ENCODE measurements around the gene FAM98B.

Gene FAM98B

GRCh38 chr15:38504680-38505467, 50.9 kb downstream of the FAM98B start:
- no peak for FAIRE-seq
- DNase-seq (ENCODE audit: insufficient read length, low spot score) = no peak

DNA sequence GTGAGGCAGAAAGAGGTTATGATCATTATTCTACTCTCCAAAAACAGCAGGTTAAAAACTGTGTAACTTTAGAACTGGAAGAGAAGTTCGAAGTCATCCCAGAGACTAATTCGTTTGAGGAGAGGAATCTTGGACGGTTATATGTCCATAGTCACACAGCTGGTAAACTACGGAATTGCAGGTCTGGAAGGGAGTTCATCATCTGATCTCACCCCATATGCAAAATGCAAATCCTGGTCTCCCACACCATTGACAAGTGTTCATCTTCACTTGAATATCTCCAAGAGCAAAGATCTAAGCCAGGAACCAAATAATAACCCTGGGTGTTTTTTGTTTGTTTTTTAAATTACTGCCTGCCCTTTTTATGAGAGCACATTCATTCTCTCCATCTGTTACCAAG, 53.1 kb downstream of the FAM98B start:
- DNase-seq (ENCODE audit: insufficient read length, low spot score) (no peak), FAIRE-seq (no peak)

GRCh38 chr15:38507570-38507969, 53.6 kb downstream of the FAM98B start:
- no peak for DNase-seq (ENCODE audit: insufficient read length, low spot score)
- FAIRE-seq = no peak

DNA sequence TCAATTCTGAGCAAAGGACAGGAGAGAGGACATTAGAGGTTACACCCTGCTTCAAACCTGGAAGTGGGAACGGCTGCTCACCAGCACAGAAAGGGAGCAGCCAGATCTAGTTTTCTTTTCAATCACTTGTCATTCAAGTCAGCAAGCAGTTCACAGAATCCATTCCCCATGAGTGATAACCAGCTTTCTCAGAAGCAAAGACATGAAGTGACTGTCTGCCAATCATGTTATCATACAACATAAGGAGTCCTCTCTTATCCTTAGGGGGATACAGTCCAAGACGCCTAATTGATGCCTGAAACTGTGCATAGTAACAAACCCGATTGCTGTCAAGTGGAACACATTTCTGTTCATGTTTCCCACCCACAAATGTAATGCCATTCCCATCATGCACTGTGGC, 54.7 kb downstream of the FAM98B start:
- FAIRE-seq = no peak
- DNase-seq (ENCODE audit: insufficient read length, low spot score) = no peak

DNA sequence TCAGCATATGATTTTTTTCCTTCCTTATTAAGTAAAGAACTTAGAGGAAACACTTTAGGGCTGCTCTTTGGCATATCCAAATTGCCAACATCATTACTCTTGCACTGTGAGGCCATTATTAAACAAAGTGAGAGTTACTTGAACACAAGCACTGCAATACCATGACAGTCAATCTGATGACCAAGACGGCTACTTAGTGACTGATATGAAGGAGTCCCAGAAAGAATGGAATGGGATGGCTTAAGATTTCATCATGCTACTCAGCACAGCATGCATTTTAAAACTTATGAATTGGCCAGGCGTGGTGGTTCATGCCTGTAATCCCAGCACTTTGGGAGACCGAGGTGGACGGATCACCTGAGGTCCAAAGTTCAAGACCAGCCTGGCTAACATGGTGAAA, 55.2 kb downstream of the FAM98B start:
- FAIRE-seq = no peak
- no peak for DNase-seq (ENCODE audit: insufficient read length, low spot score)

DNA sequence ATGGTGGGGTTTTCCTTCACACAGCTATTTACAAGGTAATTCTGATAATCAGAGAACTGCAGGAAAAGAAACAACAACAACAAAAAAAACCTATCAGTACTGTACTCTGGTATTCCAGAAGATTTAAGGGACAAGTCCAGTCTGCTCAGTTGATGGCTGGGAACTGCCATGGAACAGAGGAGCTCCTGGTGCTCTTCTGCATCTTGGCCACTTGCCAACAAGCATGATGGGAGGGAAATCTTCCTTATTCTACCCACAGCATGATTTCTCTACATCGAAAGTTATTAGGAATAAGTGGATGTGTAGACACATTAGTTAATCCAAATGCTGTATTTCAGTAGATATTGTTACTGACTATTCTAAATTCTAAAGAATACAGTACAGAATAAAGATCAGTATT, 59.0 kb downstream of the FAM98B start:
- no peak for DNase-seq (ENCODE audit: insufficient read length, low spot score)
- FAIRE-seq = no peak

DNA sequence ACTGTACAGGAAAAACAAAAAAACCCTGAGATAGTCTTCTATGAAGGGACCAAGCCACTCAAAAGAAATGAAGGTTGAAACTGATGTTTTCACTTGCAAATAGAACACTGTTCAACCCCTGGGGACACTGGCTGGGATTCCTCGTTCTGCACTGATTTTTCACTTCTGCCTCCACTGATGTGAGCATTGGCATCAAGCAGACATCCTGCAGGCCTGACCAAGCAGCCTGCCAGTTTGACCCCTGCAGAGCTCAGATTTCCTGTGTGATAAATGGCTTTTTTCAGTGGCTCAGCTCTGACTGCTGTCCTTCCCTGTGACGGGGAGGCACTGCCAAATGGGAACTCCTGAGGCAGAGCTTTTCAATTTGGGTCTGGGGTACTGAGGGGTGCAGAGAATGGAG, 60.7 kb downstream of the FAM98B start:
- FAIRE-seq = no peak
- DNase-seq (ENCODE audit: insufficient read length, low spot score) = no peak

DNA sequence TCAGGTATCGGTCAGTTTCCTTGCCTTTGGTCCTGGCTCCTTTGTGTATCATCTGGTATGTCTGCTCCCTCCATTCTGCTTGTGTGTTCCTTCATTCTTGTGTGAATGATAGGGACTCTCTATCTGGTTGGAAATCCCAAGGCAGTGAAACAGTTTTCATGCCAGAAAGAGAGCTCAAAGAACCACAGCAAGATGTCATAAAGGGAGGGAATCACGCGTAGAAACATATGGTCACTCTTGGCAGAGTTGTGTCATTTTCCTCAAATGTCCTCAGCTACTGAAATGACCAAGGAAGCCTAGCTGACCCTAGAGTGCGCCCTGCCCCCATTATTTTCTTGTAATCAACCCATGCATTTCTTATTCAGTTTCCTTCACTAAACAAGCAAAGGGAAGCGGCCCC, 62.7 kb downstream of the FAM98B start:
- FAIRE-seq (no peak), DNase-seq (ENCODE audit: insufficient read length, low spot score) (no peak)

GRCh38 chr15:38517312-38517975, 63.5 kb downstream of the FAM98B start:
- FAIRE-seq = no peak
- DNase-seq (ENCODE audit: insufficient read length, low spot score) = no peak

DNA sequence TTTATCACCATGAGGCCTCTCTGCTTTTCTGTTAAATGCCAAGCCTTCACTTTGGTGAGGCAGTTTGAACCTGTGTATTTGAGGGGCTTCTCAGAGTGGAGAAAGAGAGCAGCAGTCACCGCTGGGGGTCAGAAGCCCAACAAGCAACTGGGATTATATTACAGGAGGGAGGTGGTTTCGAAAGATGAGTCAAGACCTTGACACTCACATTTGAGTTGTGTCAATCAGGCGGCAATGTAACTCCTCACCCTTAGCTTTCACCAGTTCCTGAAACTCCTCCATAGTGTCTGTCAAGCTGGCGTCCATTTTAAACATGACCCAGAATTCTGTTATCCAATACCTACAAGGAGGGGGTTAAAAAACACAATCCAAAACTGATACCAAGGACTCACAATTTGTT, 64.2 kb downstream of the FAM98B start:
- DNase-seq (ENCODE audit: insufficient read length, low spot score) (no peak), FAIRE-seq (no peak)

- FAIRE-seq = no peak
- DNase-seq (ENCODE audit: insufficient read length, low spot score) = no peak
Observed at GRCh38 chr15:38520035-38520434, 66.1 kb downstream of the FAM98B start.

DNA sequence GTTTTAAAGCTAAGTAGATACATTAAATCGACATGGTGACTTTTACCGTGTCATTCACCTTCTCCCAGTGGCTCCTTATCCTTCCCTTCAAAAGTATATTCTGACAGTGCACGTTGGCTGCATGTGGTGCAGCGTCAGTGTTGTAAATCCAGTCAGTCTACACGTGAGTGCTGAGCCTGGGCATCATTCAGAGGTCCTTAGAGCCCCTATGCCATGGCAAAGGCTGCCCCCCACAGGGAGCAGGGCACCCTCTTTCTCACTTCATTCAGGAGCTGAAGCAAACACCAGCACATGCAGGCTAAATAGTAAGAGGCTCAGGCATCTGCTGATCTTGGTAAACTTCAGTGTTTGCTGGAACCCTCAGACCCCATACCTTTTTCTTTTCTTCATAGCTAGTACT, 67.4 kb downstream of the FAM98B start:
- no peak for FAIRE-seq
- DNase-seq (ENCODE audit: insufficient read length, low spot score) = no peak

DNA sequence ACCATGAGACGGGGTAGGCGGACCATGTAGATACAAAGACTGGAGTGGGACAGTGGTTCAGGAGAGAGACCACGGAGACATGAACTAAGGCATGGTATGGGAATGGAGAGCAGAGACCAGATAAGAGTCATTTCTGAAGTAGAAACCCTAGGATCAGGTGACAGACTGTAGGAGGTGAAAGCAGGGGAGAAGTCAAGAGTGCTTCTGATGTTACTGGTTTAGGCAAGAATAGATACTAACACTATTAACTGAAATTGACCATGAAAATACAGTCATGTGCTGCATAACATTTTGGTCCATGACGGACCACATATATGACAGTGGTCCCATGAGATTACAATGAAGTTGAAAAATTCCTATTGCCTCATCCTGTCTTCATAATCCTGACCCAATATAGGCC, 69.0 kb downstream of the FAM98B start:
- FAIRE-seq = no peak
- no peak for DNase-seq (ENCODE audit: insufficient read length, low spot score)

- DNase-seq (ENCODE audit: insufficient read length, low spot score) (no peak), FAIRE-seq (no peak)
Observed at GRCh38 chr15:38524156-38524555, 70.2 kb downstream of the FAM98B start.

- FAIRE-seq = no peak
- no peak for DNase-seq (ENCODE audit: insufficient read length, low spot score)
Observed at GRCh38 chr15:38525489-38525888, 71.6 kb downstream of the FAM98B start.

- no peak for DNase-seq (ENCODE audit: insufficient read length, low spot score)
- FAIRE-seq = no peak
Observed at GRCh38 chr15:38526158-38526557, 72.2 kb downstream of the FAM98B start.

DNA sequence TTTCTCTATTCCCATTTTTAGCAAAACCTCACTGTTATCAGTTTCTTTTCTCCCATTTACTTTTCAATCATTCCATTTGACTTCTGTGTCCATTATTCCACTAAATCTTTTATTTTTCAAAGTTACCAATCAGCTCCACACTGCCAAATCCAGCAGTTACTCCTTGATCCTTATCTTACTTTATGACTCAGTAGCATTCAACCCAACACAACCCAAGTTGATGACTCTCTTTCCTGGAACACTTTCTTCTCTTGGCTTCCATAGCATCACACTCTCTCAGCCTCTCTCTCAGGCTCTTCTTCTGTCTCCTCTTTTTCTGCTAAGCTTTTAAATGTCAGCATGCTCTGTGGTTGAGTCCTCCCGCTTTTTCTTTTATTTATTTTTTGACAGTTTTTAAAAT, 74.4 kb downstream of the FAM98B start:
- FAIRE-seq (no peak), DNase-seq (ENCODE audit: insufficient read length, low spot score) (no peak)

DNA sequence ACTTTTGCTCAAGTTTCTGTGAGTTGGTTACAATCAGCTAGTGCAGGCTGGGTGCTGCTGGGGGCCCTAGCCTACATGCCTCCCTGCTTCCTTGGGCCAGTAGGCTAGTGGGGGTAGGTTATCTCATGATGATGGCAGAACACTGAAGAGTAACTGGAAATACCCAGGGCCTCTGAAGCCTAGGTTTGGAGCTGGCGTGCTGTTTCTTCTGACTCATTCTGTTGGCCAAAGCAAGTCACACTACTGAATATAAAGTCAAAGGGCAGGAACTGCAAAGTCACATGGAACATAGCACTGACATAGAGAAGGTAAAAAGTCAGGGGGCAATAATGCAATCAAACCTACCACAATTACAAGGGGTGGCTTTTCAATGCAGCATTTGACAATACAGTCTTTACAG, 76.2 kb downstream of the FAM98B start:
- no peak for FAIRE-seq
- no peak for DNase-seq (ENCODE audit: insufficient read length, low spot score)

DNA sequence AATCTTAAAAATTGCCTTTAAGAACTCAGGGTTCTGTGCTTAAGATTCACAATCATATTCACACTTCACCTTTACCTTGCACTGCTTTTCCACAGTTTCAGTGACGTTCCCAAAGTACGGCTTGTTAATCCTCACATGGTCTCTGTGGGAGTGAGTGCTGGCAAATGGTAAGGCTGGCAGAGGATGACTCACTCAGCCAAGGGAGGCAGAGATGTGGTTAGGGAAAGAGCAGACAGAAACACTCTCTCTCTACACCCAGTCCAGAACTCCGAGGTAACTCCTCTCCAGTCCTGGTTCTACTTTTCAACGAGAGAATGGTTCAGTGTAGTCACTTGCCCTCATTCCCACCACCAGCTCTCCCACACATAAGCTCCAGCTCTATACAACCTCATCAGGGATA, 77.6 kb downstream of the FAM98B start:
- no peak for FAIRE-seq
- DNase-seq (ENCODE audit: insufficient read length, low spot score) = peak; percentile 26

DNA sequence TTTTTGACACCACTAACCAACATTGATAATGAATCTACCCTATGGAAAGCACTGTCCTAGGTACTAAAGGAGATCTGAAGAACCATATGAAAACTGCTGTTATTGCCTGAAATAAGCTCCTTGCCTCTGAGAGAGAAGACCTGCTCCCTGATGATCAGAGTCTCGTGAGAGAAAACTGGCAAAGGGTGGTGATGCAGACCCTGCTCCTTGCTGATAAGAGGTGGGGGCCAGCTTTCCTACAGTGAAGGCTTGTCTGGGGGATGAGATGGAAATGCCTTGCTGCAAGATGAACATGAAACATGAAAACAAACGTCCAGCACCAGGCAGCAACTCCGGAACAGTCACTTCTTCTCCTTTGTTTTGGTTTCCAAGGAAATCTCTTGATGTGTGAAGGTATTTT, 78.8 kb downstream of the FAM98B start:
- no peak for FAIRE-seq
- DNase-seq (ENCODE audit: insufficient read length, low spot score) = no peak

DNA sequence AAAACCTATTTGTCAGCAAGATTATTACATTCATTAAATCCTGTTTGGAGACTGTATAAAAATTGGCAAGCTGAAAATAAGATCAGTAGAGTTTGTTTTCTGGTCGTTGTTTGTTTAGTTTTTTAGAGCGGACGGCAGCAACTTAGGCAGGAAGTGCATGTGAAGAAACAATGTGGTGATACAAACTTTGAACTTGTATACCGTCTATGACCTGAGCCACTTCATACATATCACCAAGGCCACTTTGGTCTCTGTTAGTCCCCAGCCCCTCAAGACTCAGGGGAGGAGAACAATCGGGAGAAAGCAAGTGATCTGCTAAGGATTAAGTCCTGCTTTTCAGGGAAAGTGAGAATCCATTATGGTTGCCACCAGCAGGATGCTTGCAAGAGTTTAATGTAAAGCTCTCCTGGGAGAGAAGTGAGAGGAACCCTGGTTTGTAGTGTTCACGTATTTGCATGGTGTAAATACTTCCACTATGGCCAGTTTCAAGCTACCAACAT, 79.5 kb downstream of the FAM98B start:
- no peak for DNase-seq (ENCODE audit: insufficient read length, low spot score)
- FAIRE-seq = no peak

GRCh38 chr15:38533926-38534325, 80.0 kb downstream of the FAM98B start:
- no peak for FAIRE-seq

More at GRCh38 chr15:38533926-38534325, 80.0 kb downstream of the FAM98B start:
- no peak for DNase-seq (ENCODE audit: insufficient read length, low spot score)

Measured in HTR-8/SVneo (cell line).